Stomach (tissue), 4 donors: ENCODE measurements around the gene NWD2.

Experiments used
- CTCF ChIP-seq, 7 experiments: fragments of 450-650 bp in 4 of 7; fragments of 200-600 bp in 3 of 7; sonication (generic) in 3 of 7; IDR thresholded peaks; one replicate each; pipeline ENCODE4 v1.5.1; 2016 to 2019; ENCODE audit warnings: antibody characterized with exemption in 7 of 7, control low read depth in 2 of 7, mild to moderate bottlenecking in 1 of 7
- EP300 ChIP-seq: sonication (generic); formaldehyde crosslinking; IDR thresholded peaks from one replicate; pipeline ENCODE4 v1.6.1; 2017; ENCODE audit warnings: antibody characterized with exemption
- POLR2AphosphoS5 ChIP-seq, 3 donors: sonication (generic); formaldehyde crosslinking; IDR thresholded peaks; one replicate each; pipeline ENCODE4 v1.6.1; 2016; ENCODE audit warnings: antibody characterized with exemption in 3 of 3

- TF ChIP-seq POLR2AphosphoS5 (IDR thresholded peaks at IDR 0.05) (no peak), CTCF (IDR thresholded peaks at IDR 0.05) (no peak), EP300 (no peak)
Observed at GRCh38 chr4:37476691-37477090, 232.1 kb downstream of the NWD2 start.
